ENCODE data around the gene TTLL9.
A peak's percentile ranks its signal among the peaks of the same experiment; 100 is the strongest.
"Not testable (repeated sequence)": the region's sequence is repeated elsewhere in the genome, so short reads cannot be mapped to it uniquely, and the experiment has no call there.

Gene TTLL9

DNA sequence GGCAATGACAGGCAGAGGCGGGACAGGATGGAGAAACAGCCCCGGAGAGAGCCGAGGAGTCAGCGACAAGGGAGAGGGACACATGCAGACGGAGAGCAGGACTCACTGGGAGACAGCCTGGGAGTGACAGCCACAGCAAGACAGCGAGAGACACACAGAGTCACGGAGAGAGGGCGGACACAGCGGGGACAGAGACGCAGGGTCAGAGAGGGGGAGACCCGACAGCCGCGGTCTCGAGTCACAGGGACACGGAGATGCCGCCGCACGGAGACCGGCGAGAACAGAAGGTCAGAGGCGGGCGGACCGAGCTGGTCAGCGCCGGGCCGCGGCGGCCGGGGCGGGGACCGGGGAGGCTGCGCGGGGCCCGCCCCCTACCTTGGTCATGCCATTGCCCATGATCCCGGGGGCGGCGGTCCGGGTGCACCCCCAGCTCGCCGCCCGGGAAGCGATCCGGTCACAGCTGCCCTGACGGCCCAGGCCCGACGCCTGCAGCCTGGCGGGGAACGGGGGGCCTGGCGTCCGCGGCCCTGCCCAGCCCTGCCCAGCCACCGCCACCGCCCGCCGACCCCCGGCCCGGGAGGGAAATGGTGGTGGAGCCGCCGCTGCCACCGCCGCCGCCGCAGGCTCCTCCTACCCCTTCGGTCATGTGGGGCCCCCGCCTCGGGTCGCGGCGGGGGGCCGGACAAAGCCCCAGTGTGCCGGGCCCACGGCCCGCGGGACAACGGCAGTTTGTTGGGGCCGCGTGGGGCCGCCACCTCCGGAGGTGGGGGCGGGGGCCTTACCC is at the start of gene TTLL9, which contains the start of gene DUSP15:
Gene TTLL9, plus strand, starts transcription at position 693 of the 784 bp plus-strand sequence. CDS start 493 bp downstream, outside the sequence.
Gene DUSP15, minus strand, starts transcription at position 586 of the 784 bp plus-strand sequence. Its CDS starts 190 bp downstream, at position 396.
- DNase-seq = no peak

DNA sequence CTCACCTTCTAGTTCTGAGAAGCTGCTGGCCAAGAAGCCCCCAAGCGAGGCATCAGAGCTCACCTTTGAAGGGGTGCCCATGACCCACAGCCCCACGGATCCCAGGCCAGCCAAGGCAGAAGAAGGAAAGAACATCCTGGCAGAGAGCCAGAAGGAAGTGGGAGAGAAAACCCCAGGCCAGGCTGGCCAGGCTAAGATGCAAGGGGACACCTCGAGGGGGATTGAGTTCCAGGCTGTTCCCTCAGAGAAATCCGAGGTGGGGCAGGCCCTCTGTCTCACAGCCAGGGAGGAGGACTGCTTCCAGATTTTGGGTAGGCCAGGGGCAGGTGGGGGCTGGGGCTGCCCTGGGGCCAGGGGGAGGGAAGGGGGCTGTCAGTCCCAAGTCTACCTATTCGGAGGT is 49.0 kb upstream of the TTLL9 start:
- DNase-seq = no peak

DNA sequence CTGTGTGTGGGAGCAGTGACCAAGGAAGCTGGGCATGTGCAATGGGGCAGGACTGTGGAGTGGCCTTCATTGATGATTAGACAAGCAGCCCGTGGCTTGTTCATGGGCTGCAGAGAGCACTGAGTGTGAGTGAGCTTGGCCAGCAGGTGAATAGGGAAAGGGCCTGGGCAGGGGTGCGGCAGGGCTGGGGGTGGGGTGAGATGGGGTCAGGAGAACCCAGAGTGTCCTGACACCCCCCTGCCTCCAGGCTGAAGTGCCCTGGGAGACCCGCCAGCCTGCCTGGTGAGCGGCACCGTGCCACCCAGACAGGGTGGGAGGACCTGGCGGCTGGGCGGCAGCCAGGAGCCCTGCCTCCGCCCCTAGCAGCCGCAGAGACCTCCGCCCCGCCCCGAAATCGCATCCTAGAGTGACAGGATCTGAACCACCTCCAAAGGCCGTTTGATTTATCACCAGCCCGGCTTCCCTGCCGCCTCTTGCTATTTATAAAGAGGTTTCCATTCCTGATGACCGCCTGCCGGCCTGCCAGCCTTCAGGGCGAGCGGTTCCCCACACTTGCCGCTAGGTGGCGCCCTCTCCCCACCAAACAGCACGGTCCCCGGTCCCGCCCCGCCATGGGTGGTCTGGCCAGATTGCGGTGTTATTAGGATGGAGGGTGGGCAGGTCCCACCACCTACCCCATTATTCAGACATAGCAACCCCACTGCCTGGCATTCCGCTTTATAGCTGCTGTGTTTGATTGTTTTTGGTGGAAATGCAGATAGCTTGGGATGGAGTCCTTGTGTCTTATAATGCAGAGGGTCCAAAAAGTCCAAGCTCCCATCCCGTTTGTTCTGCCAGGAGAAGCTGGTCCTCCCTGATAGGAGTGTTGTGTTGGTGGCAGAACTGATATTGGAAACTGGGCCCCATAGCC is 47.8 kb upstream of the TTLL9 start:
- DNase-seq = peak; percentile 72

GRCh38 chr20:31823360-31824124 is 46.9 kb upstream of the TTLL9 start:
- DNase-seq = no peak

GRCh38 chr20:31824125-31824485 is 46.3 kb upstream of the TTLL9 start:
- DNase-seq = no peak

DNA sequence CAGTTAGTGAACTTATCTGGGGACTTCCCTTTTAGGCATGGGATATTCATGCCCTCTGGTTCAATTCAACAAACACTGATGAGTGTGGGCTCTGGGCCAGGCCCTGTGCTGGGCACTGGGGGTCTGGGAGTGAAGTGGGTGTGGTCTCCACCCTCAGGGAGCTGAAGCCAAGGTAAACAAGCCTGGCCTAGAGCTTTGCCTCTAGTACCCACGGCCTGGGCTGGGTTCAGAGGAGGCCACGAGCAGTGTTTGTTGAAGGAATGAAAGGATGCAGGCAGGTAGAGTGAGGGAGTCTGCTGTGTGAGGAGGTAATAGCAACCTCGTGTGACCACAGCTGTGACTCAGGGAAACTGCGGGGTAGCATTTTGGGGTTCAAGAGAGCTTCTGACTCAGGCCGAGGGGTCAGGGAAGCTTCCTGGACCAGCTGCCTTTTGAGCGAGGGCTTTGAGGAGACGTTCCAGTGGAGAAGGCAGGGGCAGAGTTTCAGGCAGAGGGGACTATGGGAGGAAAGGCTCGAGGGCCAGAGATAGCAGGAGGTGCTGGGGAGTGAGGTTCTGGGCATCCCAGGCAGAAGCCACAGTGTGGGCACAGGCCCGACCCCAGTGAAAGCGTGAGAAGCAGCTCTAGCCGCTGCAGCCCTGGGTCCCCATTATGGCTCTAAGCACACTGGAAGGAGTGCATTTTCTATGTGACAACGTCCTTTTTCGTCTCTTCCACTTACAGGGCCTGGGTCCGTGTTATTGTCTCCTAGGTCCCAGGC is 45.7 kb upstream of the TTLL9 start:
- no peak for DNase-seq

- no peak for DNase-seq
Measured at GRCh38 chr20:31826074-31826473, 44.4 kb upstream of the TTLL9 start.

DNA sequence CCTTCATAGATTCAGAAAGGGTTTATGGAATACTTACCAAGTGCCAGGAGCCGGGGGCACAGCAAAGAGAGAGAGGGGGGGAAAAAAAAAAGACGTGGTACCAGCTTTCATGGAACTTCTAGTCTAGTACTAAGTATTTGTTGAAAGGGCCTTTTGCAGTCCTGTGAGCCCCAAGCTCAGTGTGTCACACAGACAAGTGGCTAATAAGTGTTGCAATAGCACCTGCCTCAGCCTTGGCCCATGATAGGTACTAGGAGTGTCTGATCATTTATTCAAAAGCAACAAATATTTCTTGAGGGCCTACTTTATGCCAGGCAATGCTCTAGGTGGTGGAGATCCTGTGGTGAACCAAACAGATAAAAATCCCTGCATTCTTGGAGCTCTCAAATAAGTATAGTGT is 43.4 kb upstream of the TTLL9 start:
- no peak for DNase-seq

GRCh38 chr20:31828016-31828415 is 42.4 kb upstream of the TTLL9 start:
- DNase-seq = not testable (repeated sequence)

- no peak for DNase-seq
Measured at GRCh38 chr20:31829731-31830130, 40.7 kb upstream of the TTLL9 start.

GRCh38 chr20:31830406-31830981 is 39.9 kb upstream of the TTLL9 start:
- no peak for DNase-seq

GRCh38 chr20:31831211-31831610 is 39.2 kb upstream of the TTLL9 start:
- DNase-seq = no peak

- no peak for DNase-seq
Measured at GRCh38 chr20:31831771-31832306, 38.6 kb upstream of the TTLL9 start.

- DNase-seq = peak; percentile 60
Measured at GRCh38 chr20:31833130-31833930, 37.1 kb upstream of the TTLL9 start.

GRCh38 chr20:31833931-31834521 is 36.4 kb upstream of the TTLL9 start:
- no peak for DNase-seq

- no peak for DNase-seq
Measured at GRCh38 chr20:31835554-31835953, 34.9 kb upstream of the TTLL9 start.

- peak; percentile 59 for DNase-seq
Measured at GRCh38 chr20:31835977-31836852, 34.2 kb upstream of the TTLL9 start.

- DNase-seq = no peak
Measured at GRCh38 chr20:31836853-31837608, 33.4 kb upstream of the TTLL9 start.
